ENCODE data around the gene GUCA1A.
"Not testable (repeated sequence)": the region's sequence is repeated elsewhere in the genome, so short reads cannot be mapped to it uniquely, and the experiment has no call there.

GUCA1A gene

DNA sequence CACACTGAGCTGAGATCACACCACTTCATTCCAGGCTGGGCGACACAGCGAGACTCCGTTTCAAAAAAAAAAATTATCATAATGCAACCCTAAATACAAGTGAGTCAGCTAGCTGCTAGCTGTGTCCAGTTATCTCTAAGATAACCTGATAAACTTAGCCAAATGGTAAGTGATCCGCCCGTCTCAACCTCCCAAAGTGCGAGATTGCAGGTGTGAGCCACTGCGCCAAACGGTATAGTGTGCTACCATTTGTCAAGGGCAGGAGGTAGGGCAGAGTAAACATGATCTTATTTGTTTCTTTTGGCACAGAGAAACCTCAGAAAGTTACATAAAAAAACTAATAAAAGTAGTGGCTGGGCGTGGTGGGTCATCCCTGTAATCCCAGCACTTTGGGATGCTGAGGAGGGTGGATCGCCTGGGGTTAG, 26.0 kb upstream of the GUCA1A start:
- no peak for DNase-seq (ENCODE audit: low spot score)

DNA sequence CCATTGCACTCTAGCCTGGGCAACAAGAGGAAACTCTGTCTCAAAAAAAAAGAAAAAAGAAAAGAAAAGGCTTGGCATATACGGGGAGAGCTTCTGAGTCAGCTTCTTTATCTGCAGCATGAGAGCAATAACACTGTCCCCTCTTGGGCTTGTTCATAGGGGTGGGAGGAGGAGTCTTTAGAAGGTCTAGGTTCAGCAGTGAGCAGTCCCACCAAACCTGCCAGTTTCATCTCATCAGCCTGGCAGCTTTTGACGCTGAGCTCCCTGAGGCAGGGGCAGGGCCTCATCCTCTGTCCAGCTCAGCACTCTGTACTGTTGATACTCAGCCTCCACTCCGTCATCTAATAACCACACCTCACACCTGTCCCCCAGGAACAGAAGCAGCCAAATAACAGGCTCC, 25.1 kb upstream of the GUCA1A start:
- no peak for DNase-seq (ENCODE audit: low spot score)

DNA sequence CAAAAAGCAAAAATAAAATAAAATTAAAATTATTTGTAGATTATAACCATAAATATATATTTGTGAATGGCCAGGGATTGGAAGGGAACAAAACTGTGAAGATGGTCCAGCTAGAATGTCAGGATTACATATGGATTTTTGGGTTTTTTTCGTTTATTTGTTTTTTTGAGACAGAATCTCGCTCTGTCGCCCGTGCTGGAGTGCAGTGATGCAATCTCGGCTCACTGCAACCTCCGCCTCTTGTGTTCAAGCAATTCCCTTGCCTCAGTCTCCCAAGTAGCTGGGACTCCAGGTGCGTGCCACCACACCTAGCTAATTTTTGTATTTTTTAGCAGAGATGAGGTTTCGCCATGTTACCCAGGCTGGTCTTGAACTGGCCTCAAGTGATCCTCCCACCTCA, 22.9 kb upstream of the GUCA1A start:
- no peak for DNase-seq (ENCODE audit: low spot score)

DNA sequence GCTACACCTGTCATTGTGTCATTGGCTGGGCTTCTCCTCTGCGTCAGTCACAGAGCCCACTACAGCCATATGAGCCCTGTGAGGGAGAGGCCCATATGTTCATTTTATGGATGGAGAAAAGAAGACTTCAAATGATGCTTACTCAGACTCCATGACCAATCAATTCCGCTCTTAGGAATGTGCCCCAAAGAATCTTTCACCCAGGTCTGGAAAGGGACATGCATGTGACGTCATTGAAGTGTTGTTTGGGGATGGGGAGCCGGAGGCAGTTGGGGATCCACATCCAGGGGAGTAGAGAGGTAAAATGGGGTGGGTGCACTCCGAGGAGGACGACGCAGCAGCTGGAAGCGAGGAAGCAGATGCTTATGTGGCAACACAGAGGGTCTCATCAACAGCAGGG, 21.1 kb upstream of the GUCA1A start:
- DNase-seq (ENCODE audit: low spot score): no peak

DNA sequence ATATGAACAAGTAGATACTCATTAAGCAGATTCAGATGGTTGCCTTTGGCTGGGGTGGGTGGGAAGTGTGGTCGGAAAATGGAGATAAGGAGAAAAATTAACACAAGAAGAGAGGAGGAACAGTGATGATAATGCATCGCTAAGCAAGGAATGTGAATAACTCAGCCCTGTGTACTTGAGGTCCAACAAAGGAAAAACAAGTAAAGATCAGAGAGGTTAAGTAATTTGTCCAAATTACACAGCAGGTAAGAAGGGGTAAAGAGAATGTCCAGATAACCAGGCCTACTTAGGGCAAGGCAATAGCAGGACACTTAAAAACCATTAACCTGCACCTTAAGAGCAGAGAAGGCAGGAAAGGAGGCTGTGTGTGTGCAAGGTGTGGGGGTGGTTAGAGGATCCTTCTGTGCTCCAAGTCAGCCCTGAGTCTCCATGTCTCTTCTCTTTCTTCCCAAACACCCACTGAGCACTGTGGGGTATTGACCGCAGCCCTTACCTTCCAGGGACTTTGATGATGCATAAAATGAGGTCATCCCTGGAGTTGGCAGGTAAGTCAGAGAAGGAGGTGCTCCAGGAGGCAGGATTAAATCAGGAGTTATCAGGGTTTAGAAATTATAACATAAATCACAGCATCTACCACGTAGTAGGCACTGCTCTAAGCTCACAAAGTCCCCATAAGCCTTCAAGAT, 20.5 kb upstream of the GUCA1A start:
- not testable (repeated sequence) for DNase-seq (ENCODE audit: low spot score)

DNA sequence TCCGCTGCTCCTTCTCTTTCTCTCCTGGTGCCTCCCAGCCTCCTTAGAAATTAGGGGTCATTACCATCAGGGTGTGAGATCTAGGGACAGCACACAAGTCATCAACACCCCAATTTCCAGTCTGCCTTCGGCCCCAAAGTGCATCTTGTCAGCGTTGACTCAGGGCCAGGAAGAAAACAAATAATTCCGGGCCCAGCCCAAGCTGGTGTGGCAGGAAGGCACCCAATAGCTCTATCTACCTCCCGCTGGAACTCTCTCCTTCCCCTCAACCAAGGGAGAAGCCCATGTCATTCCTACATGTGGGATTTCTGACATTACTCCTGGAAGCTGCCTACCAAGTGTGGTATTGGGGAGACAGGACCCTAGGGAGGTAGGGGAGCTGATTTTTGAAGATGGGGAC, 19.2 kb upstream of the GUCA1A start:
- DNase-seq (ENCODE audit: low spot score): no peak

DNA sequence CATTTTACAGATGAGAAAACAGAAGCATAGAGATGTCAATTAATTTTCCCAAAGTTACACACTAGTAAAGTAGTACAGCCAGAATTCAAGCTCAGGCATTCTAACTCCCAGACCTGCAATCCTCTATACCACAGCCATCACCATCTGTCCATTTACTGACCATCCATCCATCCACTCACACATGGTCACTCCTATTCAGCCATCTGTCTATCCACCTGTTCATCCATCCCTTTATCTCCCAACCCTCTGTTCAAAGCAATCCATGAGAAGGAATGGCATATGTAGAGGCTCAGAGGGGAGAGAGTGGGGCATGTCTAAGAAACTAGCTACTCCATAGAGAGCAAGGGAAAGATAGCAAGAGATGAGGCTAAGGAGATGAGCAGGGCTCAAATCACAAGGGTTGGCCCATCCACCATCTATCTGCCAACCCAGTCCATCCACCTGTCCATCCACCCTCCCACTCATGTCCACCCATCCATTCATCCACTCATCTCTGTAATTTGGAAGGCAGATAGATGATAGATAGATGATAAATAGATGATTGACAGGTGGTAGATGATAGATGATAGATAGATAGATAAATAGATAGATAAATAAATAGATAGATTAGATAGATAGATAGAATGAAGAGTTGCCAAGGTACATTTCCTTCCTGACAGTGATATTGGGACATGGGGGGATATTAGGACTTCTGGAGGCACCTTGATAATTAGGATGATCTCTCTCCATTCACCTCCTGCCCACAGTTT, 18.5 kb upstream of the GUCA1A start:
- no peak for DNase-seq (ENCODE audit: low spot score)

DNA sequence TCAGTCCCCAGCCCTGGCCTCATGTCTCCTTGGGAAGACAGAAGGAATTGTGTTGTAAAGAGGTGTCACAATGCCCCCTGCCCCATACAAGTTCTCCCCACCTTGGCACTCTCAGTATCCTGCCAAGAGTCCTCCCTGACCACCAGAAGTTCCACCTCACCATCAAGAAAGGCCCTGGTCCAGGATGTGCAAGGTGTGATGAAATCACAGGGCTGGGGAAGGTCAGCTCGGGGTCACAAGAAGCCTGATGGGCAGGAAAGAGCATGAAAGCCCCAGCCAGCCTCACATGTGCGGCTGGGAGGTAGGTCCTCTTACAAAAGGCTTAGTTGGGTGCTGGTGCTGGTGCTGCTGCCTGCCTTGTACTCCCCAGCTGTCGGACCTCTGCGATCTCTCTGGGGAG, 17.9 kb upstream of the GUCA1A start:
- no peak for DNase-seq (ENCODE audit: low spot score)

DNA sequence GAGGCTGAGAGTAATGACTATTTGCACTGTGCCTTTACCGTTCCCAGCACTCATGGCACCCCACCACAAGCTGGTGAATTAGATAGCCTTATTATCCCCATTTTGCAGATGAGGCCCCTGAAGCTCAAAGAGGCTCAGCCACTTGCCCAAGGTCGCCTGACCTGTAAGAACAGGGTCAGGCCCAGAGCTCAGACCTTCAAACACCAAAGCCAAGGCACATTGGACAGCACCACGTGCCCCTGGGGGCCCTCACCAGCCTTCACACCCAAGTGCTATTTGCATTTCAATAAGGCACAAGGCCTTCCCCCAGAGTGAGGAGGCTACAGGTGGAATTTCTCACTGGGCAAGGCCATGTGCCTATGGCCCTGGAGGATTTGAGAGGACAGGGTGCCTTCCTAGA, 16.5 kb upstream of the GUCA1A start:
- DNase-seq (ENCODE audit: low spot score): no peak

DNA sequence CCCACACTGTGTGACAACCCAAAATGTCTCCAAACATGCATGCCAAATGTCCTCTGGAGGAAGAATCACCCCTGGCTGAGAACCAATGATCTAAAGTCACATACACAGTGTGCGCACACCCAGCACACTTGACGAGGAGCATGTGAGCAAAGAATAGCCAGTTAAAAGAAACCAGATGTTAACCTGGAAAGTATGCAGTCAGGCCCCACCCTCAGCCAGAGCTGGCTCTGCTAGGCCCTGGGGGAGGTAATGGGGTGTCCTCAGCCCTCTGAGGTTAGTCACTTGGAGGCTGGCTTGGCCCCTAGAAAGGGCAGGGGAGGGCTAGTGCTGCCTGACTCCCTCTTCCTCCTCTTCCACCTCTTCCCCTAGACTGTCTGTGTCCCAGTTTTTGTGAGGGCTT, 15.2 kb upstream of the GUCA1A start:
- DNase-seq (ENCODE audit: low spot score): peak; percentile 22

DNA sequence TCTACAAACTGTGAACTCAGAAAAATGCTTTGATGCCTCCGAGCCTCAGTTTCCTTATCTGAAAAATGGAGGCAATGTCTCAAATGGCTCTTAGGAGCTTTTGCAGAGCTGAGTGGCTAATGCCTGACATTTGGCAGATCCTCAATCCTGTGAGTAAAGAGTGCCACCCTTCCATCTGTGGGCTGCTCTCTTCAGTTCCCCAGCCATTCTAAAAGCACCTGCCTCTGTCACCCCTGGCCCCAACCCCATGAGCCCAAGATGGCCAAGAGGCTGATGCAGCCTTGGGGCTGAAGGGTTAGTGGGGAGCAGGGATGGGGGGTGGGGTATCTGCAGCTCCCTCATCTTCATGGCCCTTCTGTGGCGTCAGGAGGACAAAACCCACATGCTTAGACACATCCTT, 14.5 kb upstream of the GUCA1A start:
- no peak for DNase-seq (ENCODE audit: low spot score)

DNA sequence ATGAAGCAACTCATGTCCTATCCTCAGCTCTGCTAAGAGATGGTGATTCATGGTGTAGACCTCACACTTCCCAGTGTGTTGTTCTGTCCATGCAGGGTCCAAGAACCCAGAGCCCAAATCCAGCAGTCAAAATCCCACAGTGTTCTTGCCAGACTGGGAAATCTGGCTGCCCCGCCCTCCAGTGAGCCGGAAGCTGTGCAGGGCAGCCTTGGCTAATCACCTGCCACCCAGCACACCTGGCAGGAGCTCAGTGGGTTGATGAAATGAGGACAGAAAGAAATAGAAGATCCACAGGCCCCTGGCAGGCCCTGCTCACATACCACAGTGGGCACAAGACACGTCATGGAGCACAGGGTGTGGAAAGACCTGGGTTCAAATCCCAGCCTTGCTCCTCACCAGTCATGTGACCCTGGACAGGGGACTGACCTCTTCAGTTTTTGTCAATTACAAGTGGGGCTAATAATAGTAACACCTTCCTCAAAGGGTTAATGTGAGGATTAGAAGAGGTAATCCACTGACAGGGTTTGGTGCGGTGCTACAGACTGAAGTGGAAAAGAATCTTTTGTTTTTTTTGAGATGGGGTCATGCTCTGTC, 13.6 kb upstream of the GUCA1A start:
- no peak for DNase-seq (ENCODE audit: low spot score)

DNA sequence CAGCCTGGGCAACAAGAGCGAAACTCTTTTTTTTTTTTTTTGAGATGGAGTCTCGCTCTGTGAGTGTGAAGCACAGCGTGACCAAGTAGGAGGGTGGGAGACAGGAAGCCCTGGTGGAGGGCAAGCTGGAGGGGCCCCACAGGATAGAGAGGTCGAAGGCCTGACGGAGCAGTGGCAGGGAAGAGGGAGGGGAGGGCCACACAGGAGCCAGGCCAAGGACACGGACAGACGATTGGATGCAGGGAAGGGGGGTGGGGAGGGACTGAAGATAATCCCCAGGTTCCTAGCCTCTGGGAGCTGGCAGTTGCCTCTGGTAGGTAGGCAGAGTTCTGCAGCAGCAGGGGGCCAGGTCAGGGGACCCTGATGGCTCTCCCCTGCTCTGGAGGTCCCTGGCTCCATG, 10.8 kb upstream of the GUCA1A start:
- no peak for DNase-seq (ENCODE audit: low spot score)

DNA sequence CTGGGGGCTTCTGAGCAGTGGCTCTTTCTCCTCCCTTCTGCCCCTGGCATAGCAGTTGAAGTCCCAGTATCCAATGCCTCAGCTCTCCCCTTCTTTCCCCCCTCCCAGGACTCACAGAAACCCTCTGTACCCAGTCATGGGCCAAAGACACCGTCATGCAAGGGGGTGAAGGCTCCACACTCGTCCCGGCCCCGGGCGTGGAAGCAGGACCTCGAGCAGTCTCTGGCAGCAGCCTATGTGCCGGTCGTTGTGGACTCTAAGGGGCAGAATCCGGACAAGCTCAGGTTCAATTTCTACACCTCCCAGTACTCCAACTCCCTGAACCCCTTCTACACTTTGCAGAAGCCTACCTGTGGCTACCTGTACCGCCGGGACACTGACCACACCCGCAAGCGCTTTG, 10.4 kb upstream of the GUCA1A start:
- no peak for DNase-seq (ENCODE audit: low spot score)

DNA sequence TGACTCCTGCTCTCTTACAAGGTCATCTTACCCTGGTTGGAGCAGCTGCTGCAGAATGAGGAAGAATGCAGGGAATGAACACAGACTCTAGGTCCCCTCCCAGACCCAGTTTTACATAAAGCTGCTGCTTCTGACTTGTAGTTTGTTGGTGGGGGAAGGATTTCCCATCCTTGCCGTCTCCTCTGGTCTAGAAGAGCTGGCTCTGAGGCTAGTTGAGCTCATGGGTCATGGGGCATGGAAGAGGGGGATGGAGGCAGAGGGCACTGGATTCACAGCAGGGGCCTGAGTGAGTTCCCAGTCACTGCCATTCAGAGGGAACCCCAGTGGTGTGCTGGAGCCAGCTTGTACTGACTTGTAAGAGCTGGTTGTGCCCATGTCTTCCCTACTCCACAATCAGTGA, 9.2 kb upstream of the GUCA1A start:
- peak; percentile 32 for DNase-seq (ENCODE audit: low spot score)

DNA sequence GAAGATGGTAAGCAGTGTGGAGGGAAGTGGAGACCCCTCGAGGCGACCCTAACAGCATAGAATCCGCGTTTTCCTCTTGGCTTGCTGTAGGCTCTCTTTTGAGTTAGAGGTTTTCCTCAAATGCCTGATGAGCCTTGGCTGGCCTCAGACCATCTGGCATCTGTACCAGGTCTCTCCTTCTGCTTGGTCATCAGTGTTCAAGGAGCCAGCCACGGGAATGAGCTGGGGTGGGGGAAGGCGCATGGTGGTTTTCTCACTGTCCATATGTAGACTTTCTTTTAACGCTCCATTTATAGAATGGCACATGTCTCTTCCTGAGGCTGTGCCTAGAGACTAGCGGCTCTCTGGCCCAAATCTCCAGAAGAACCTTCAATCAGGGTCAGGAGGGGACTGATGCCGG, 8.1 kb upstream of the GUCA1A start:
- DNase-seq (ENCODE audit: low spot score): peak; percentile 70

DNA sequence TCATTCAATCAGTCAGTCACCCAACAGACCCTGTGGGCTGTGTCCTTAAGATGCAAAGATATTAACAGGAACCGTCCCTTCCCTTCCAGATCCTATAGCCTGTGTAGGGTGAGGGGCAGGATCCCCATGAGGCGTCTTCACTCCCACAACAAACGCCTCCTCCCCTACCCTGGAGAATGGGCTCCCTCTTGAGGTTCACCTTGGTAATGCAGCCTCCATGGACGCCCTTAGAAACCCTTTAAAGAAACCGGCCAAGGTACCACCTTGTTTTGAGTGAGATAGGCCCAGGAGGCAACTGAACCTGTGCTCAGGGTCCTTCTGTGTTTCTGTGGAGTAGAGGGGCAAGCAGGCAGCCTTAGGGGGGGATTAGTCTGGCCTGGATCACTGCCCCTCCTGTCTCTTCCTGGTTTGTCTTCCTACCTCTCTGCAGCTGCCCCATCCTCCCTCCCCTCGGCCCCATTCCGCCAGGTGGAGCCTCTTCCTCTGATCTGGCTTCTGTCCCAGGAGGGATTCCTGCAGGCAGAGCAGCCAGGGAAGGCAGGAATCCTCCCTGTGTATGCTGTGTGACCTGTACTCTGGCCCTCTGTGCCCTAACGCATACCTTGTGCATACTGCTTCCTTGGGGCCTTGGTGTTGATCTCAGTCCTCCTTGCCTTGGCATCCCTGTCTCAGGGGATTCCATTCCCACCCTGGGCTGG, 6.6 kb upstream of the GUCA1A start:
- peak; percentile 80 for DNase-seq (ENCODE audit: low spot score)

DNA sequence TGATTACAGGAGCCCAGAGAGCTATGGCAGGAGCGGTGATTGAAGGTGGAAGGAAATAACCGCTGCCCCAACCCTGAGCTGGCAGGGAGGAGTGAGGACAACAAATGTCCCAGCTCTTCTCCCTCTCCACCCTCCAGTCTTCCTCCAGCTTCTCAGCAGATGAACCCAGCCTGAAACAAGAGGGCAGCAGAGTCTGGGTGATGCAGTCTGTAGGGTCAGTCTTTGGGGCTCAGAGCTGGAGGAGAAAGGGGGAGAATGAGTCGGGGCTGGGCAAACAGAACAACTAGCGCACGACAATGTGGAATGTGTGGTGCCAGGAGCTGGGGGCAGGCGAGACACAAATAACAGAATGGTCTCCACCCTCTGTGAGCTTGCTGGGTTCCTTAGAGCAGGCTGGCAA, 4.5 kb upstream of the GUCA1A start:
- no peak for DNase-seq (ENCODE audit: low spot score)

DNA sequence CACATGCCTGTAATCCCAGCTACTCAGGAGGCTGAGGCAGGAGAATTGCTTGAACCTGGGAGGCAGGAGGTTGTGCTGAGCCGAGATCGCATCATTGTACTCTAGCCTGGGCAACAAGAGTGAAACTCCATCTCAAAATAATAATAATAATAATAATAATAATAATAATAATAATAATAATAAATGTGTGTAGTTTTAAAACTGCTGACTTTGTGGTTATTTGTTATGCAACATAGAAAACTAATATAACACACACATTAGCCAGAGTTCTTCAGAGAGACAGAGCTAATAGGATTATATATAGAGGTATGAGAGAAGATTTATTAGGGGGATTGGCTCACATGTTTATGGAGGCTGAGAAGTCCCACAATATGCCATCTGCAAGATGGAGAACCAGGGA, 3.4 kb upstream of the GUCA1A start:
- DNase-seq (ENCODE audit: low spot score): not testable (repeated sequence)

DNA sequence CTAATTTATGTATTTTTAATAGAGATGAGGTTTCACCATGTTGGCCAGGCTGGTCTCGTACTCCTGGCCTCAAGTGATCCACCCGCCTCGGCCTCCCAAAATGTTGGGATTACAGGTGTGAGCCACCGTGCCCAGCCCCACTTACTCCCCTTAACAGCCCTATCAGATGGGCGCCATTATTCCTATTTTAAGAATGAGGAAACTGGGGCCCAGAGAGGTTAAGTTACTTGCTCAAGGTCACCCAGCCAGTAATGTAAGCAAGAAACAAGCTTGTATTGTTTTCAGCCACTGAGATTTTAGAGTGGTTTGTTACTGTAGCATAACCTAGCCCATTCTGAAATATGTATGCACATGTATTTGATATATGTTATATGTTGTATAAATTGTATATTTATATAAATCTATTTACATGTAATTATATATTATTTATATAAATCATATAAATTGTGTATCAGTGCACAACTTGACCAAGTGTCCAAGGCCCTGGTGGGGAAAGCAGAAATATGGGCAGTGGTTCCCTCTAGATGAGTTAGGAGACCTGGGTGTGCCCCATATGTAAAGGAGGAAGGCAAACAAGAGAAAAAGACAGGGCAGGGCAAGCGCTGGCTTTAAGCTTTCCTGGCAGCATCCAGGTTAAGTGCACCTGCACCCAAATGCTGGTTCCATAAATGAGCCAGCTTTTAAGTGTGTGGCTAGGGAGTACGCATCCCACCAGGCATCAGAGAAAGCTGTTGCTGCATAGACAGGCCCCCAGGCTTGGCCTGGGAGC, 1.2 kb upstream of the GUCA1A start:
- DNase-seq (ENCODE audit: low spot score): no peak

DNA sequence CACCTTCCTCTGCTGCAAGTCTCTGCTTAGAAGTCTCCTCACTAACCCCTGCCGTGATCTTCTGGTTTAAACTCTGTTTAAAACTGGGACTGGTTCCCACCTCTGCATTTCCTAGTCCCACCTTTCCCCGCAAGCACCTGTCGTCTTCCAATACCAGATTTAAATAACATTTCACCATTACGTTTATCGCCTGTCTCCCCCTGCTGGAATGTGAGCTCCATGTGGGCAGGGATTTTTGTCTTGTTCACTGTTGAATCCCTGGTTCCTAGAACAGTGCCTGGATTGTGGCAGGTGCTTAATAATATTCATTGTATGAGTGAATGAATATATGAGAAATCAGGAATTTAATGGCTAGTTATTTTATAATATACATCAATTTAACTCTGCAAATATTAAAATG, 2.7 kb downstream of the GUCA1A start:
- no peak for DNase-seq (ENCODE audit: low spot score)

DNA sequence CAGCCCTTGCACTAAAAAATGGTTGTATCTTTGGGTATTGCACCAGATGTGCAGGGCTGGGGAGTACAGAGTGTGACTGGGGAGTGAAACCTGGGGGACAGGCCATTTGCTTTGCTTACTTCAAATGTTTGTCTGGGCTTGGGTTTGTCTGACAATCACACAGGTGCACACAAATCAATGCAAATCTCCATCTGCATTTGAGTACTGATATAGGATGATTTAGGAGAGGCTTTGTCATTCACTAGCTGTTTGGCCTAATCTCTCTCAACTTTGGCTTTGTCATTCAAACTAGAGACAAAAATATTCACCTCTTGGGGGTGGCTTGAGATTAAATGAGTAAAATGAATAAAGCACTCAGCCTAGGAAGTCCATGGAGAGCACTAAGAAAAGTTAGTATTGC, 3.8 kb downstream of the GUCA1A start:
- DNase-seq (ENCODE audit: low spot score): no peak
